Heart left ventricle (tissue), 13 donors: ENCODE results near the gene PCDHA3.

Experiments used
- CTCF ChIP-seq, 12 donors: fragments of 200-600 bp; sonication (generic) in 4 of 12; IDR thresholded peaks; one replicate each; pipeline versions ENCODE4 v1.5.0 to v1.8.0; 2018 to 2022; ENCODE audit warnings: antibody characterized with exemption in 12 of 12, mild to moderate bottlenecking in 5 of 12
- POLR2A ChIP-seq, 2 donors: fragments of 450-650 bp; IDR thresholded peaks; one replicate each; pipeline ENCODE4 v1.6.1; 2017; ENCODE audit warnings: antibody characterized with exemption in 2 of 2, mild to moderate bottlenecking in 2 of 2, moderate library complexity in 2 of 2
- donor health status: ischemic (EF 13 %, LVEDD 7.1; RV severe dilation, severe dysfunction).
- donor health status: DM: no; HTN: yes; CAD: no.
- donor health status: DM: no; HTN: no; CAD: no.
- donor health status: ischemic (EF 25% LVEDD 6.9; RV normal size, moderate dysfunction).
- donor health status: ischemic (EF 25% LVEDD 5.7; RV mildly dilated, moderate dysfunction).
- donor health status: ischemic (EF 35%, LVEDD 5.7; RV mildly dilated, moderate dysfunction).
- donor health status: nonischemic (EF 11% LVEDD 7.7; RV severe dilation, severe dysfunction).
- donor health status: DM: yes; HTN: yes; CAD: no.
- donor health status: PGD.
- donor health status: ischemic (EF 29% LVEDD 5.4; RV normal size, mild dysfunction).
- donor health status: nonischemic (EF 23%, LVEDD 6.1; RV moderate dilation, normal function).

- TF ChIP-seq CTCF (IDR thresholded peaks at IDR 0.05) = no peak
- TF ChIP-seq POLR2A (IDR thresholded peaks at IDR 0.05) = no peak
These were observed 22.6 kb downstream of the PCDHA3 start for GRCh38 chr5:140823475-140823874.
